Panc1 (cell line): Measurements from ENCODE around the gene TMPRSS5. TPM values are rescaled to one million over a fixed set of nuclear protein-coding genes. Genes with fewer than 3 reads are reported as not detected.

Experiments
- ATAC-seq: fragments of 200-7000 bp; cut with Tn5 transposase; 2 replicates; pipeline ENCODE4 v1.9.1; 2020; ENCODE audit warnings: mild to moderate bottlenecking, moderate library complexity
- BruUV-seq: library from RNA; stranded (reverse); fragments of 400-500 nt; replicated peaks from 2 replicates; lab custom pipeline; 2021; lab: Mats Ljungman, UMichigan
- CTCF ChIA-PET: fragments of 300-600 bp; sonication (Branson Sonifier 250); formaldehyde crosslinking; loops from one replicate; lab custom pipeline; 2022; ENCODE audit warnings: antibody characterized with exemption; lab: Charles Lee
- POLR2A ChIA-PET: fragments of 300-600 bp; sonication (Branson Sonifier 250); formaldehyde crosslinking; loops from one replicate; lab custom pipeline; 2022; ENCODE audit warnings: antibody characterized with exemption; lab: Charles Lee
- DNase-seq: peaks from one replicate; pipeline ENCODE4 v3.0.0-alpha.2; 2010; ENCODE audit warnings: low read depth, low spot score
- H3K27ac ChIP-seq: 2 replicates; pipeline ENCODE4 v1.5.1; 2011; ENCODE audit warnings: mild to moderate bottlenecking, low read length, inconsistent platforms
- H3K27me3 ChIP-seq: fragments of 200-500 bp; sonication (Bioruptor generic); 2 replicates; pipeline ENCODE4 v1.6.0; 2014; ENCODE audit warnings: low read length, inconsistent platforms; ENCODE audit not compliant: control insufficient read depth, insufficient read depth
- H3K36me3 ChIP-seq: fragments of 200-500 bp; sonication (Bioruptor generic); 2 replicates; pipeline ENCODE4 v1.5.1; 2014; ENCODE audit warnings: inconsistent platforms, mild to moderate bottlenecking, low read length, moderate library complexity; ENCODE audit not compliant: control insufficient read depth, insufficient read depth
- H3K4me1 ChIP-seq: 2 replicates; pipeline ENCODE4 v1.5.1; 2011; ENCODE audit warnings: inconsistent platforms, mild to moderate bottlenecking, low read length, moderate library complexity; ENCODE audit not compliant: control insufficient read depth, insufficient read depth
- H3K4me3 ChIP-seq, 2 experiments: 2 replicates each; pipeline ENCODE4 v1.5.1; 2011 to 2012; ENCODE audit warnings: low read depth in 2 of 2, low read length in 2 of 2, mild to moderate bottlenecking in 2 of 2, inconsistent platforms in 1 of 2, moderate library complexity in 1 of 2
- H3K9me3 ChIP-seq: fragments of 200-500 bp; sonication (Bioruptor generic); 2 replicates; pipeline ENCODE4 v1.5.1; 2014; ENCODE audit warnings: low read depth, mild to moderate bottlenecking, inconsistent platforms, low read length, moderate library complexity; ENCODE audit not compliant: control insufficient read depth, insufficient read depth
- CTCF ChIP-seq: fragments of 450-650 bp; IDR thresholded peaks from 2 replicates; pipeline ENCODE4 v1.5.1; 2017; ENCODE audit warnings: mild to moderate bottlenecking
- POLR2AphosphoS5 ChIP-seq: IDR thresholded peaks from 2 replicates; pipeline ENCODE4 v1.6.1; 2012; ENCODE audit warnings: mild to moderate bottlenecking, low read depth, low read length, moderate library complexity
- REST ChIP-seq, 2 experiments: IDR thresholded peaks; 2 replicates each; pipeline ENCODE4 v1.6.1; 2011 to 2012; ENCODE audit warnings: low read depth in 2 of 2, control low read depth in 1 of 2, low read length in 1 of 2, mild to moderate bottlenecking in 1 of 2, moderate library complexity in 1 of 2; ENCODE audit not compliant: insufficient read depth in 1 of 2
- SIN3A ChIP-seq: IDR thresholded peaks from 2 replicates; pipeline ENCODE4 v1.6.1; 2012; ENCODE audit warnings: low read depth, mild to moderate bottlenecking, low read length, moderate library complexity, borderline replicate concordance; ENCODE audit not compliant: insufficient read depth
- TCF7L2 ChIP-seq: IDR thresholded peaks from 2 replicates; pipeline ENCODE4 v1.6.1; 2011; ENCODE audit warnings: mild to moderate bottlenecking, low read depth, low read length, inconsistent platforms
- in situ Hi-C: cut with HindIII; loops from 2 replicates; pipeline ENCODE4 v1.10.0; 2016; ENCODE audit warnings: low sequenced_read_pairs, low pct_unique_long_range_greater_than_20kb
- intact Hi-C: fragments of 100-400 bp; cut with micrococcal nuclease; formaldehyde crosslinking; loops from one replicate; pipeline ENCODE4 v1.10.0; 2022; ENCODE audit not compliant: unreplicated experiment
- total RNA-seq: library from RNA; stranded (reverse); gene quantifications from one replicate; pipeline ENCODE4 v1.2.1, GENCODE V29; 2021; ENCODE audit not compliant: unreplicated experiment

The TMPRSS5 gene
- total RNA-seq, 1 experiment from 2014 or later: 0.85 TPM

GRCh38 chr11:113736323-113736722, 30.2 kb upstream of the TMPRSS5 start:
- Histone ChIP-seq H3K27me3 (no peaks in the 10 kb centered on the region), H3K4me3 (no peak overlapping the region), H3K36me3 (peaks cover 47% of the 10 kb centered on the region), H3K9me3 (no peaks in the 10 kb centered on the region), H3K4me1 (no peaks in the 10 kb centered on the region), H3K27ac (no peak overlapping the region)
- BruUV-seq: no TSS peak
- DNase-seq (no peak), ATAC-seq (no peak)
- TF ChIP-seq REST (IDR thresholded peaks at IDR 0.05; ENCODE audit: insufficient read depth in 1 of 2, low read depth in 2 of 2, low read length in 1 of 2) (no peak), CTCF (no peak), SIN3A (no peak), TCF7L2 (no peak), POLR2AphosphoS5 (no peak)
- intact Hi-C loops (no loop called here), in situ Hi-C loops (no loop called here)
- ChIA-PET CTCF (no interaction called here), POLR2A (no interaction called here)

GRCh38 chr11:113732092-113732491, 26.0 kb upstream of the TMPRSS5 start:
- TF ChIP-seq POLR2AphosphoS5 (no peak), SIN3A (no peak), TCF7L2 (no peak), CTCF (no peak)
- in situ Hi-C loops: no loop called here
- POLR2A ChIA-PET: no interaction called here
- no TSS peak for BruUV-seq
- ATAC-seq (no peak), DNase-seq (no peak)
- H3K36me3 ChIP-seq: peaks cover 21% of the 10 kb centered on the region
- intact Hi-C loops: loop anchor here (5.0 kb wide), 1 partner anchor 200 kb away; no protein-coding TSS in a partner anchor
- H3K27ac ChIP-seq: no peak overlapping the region
- H3K4me1 ChIP-seq: peaks cover 6% of the 10 kb centered on the region; the same call in 1 of the 2 replicates
- no peak overlapping the region for H3K4me3 ChIP-seq
- H3K9me3 ChIP-seq: no peaks in the 10 kb centered on the region
- H3K27me3 ChIP-seq: no peaks in the 10 kb centered on the region
- CTCF ChIA-PET: no interaction called here
